NCI-H226 (cell line): ENCODE results near the gene ACTR10.

ENCODE experiments used
- DNase-seq: peaks from one replicate; pipeline ENCODE4 v3.0.0-alpha.2; 2015

The ACTR10 gene

GRCh38 chr14:58282925-58283593, 83.1 kb downstream of the ACTR10 start:
- no peak for DNase-seq

GRCh38 chr14:58283730-58284129, 83.8 kb downstream of the ACTR10 start:
- no peak for DNase-seq

- DNase-seq, result no peak
These were observed 85.2 kb downstream of the ACTR10 start for GRCh38 chr14:58285132-58285531.
